OCI-LY1 (cell line): Measurements from ENCODE around the gene NPS.

Source experiments
- H2AFZ ChIP-seq: fragments of 200-600 bp; sonication (generic), shearing (Covaris generic); 2 replicates; pipeline ENCODE4 v1.6.0; 2014; ENCODE audit warnings: antibody characterized with exemption, mild to moderate bottlenecking, low read length
- H3F3A ChIP-seq: fragments of 200-600 bp; sonication (generic), shearing (Covaris generic); 2 replicates; pipeline ENCODE4 v1.6.0; 2014; ENCODE audit warnings: mild to moderate bottlenecking, antibody characterized with exemption, low read length, moderate library complexity; ENCODE audit not compliant: insufficient read depth
- H3K27ac ChIP-seq: fragments of 200-600 bp; sonication (generic); 2 replicates; pipeline ENCODE4 v1.5.1; 2014; ENCODE audit warnings: low read length, mixed run types, mild to moderate bottlenecking, low read depth; ENCODE audit not compliant: poor library complexity, severe bottlenecking
- H3K27me3 ChIP-seq: fragments of 200-600 bp; sonication (generic); 2 replicates; pipeline ENCODE4 v1.6.0; 2014; ENCODE audit warnings: antibody characterized with exemption, mild to moderate bottlenecking, low read length, moderate library complexity; ENCODE audit not compliant: insufficient read depth
- H3K36me3 ChIP-seq: fragments of 200-600 bp; sonication (generic); 2 replicates; pipeline ENCODE4 v1.6.1; 2014; ENCODE audit warnings: mild to moderate bottlenecking, antibody characterized with exemption, low read length, moderate library complexity, mixed read lengths; ENCODE audit not compliant: insufficient read depth
- H3K4me1 ChIP-seq: fragments of 200-600 bp; sonication (generic); 2 replicates; pipeline ENCODE4 v1.5.1; 2014; ENCODE audit warnings: mild to moderate bottlenecking, low read length, moderate library complexity; ENCODE audit not compliant: insufficient read depth, severe bottlenecking
- H3K4me2 ChIP-seq: fragments of 200-600 bp; sonication (generic), shearing (Covaris generic); 2 replicates; pipeline ENCODE4 v1.6.1; 2014; ENCODE audit warnings: low read length
- H3K4me3 ChIP-seq: fragments of 200-600 bp; sonication (generic); 2 replicates; pipeline ENCODE4 v1.5.1; 2014; ENCODE audit warnings: low read length, low read depth, mild to moderate bottlenecking, mixed read lengths; ENCODE audit not compliant: poor library complexity, severe bottlenecking
- H3K79me2 ChIP-seq: fragments of 200-600 bp; shearing (Covaris generic); 2 replicates; pipeline ENCODE4 v1.6.1; 2016; ENCODE audit warnings: mixed run types, low read length, mixed read lengths; ENCODE audit not compliant: insufficient read depth
- H3K9ac ChIP-seq: fragments of 200-600 bp; sonication (generic), shearing (Covaris generic); 2 replicates; pipeline ENCODE4 v1.6.1; 2014; ENCODE audit warnings: mild to moderate bottlenecking, low read length, mixed read lengths
- H3K9me2 ChIP-seq: fragments of 200-600 bp; sonication (generic), shearing (Covaris generic); 2 replicates; pipeline ENCODE4 v1.6.1; 2014; ENCODE audit warnings: low read depth, mild to moderate bottlenecking, low read length, mixed read lengths
- H3K9me3 ChIP-seq: fragments of 200-600 bp; shearing (Covaris generic); 2 replicates; pipeline ENCODE4 v1.6.1; 2014; ENCODE audit warnings: low read length, mixed read lengths
- H4K20me1 ChIP-seq: fragments of 200-600 bp; sonication (generic), shearing (Covaris generic); 2 replicates; pipeline ENCODE4 v1.6.0; 2016; ENCODE audit warnings: mild to moderate bottlenecking, low read length; ENCODE audit not compliant: insufficient read depth
- CTCF ChIP-seq: fragments of 200-600 bp; sonication (generic), shearing (Covaris generic); IDR thresholded peaks from 2 replicates; pipeline ENCODE4 v1.5.1; 2017; ENCODE audit warnings: mild to moderate bottlenecking, antibody characterized with exemption, low read length, moderate library complexity, mixed read lengths
- EZH2 ChIP-seq: fragments of 200-600 bp; sonication (generic), shearing (Covaris generic); IDR thresholded peaks from 2 replicates; pipeline ENCODE4 v1.8.0; 2017; ENCODE audit warnings: borderline replicate concordance, mixed run types, mild to moderate bottlenecking, antibody characterized with exemption, low read length, moderate library complexity, mixed read lengths

The NPS gene

GRCh38 chr10:127527320-127527719, 21.8 kb upstream of the NPS start:
- H3K27me3 ChIP-seq: no peaks in the 10 kb centered on the region
- no peaks in the 10 kb centered on the region for H3K9me3 ChIP-seq
- no peak overlapping the region for H3K9ac ChIP-seq
- no peaks in the 10 kb centered on the region for H4K20me1 ChIP-seq
- no peak overlapping the region for H2AFZ ChIP-seq
- H3K4me1 ChIP-seq: no peaks in the 10 kb centered on the region
- H3K9me2 ChIP-seq: no peaks in the 10 kb centered on the region
- H3K36me3 ChIP-seq: no peaks in the 10 kb centered on the region
- TF ChIP-seq EZH2 (no peak), CTCF (no peak)
- no peaks in the 10 kb centered on the region for H3K79me2 ChIP-seq
- H3K4me2 ChIP-seq: no peak overlapping the region
- no peak overlapping the region for H3K27ac ChIP-seq
- H3F3A ChIP-seq: no peaks in the 10 kb centered on the region
- no peak overlapping the region for H3K4me3 ChIP-seq

- Histone ChIP-seq H3K9me2 (no peaks in the 10 kb centered on the region), H3K4me1 (no peaks in the 10 kb centered on the region), H3K36me3 (no peaks in the 10 kb centered on the region), H4K20me1 (no peaks in the 10 kb centered on the region), H3K79me2 (no peaks in the 10 kb centered on the region), H3F3A (no peaks in the 10 kb centered on the region), H3K9me3 (no peaks in the 10 kb centered on the region), H3K4me2 (no peak overlapping the region), H2AFZ (no peak overlapping the region), H3K27me3 (no peaks in the 10 kb centered on the region), H3K27ac (no peak overlapping the region), H3K9ac (no peak overlapping the region), H3K4me3 (no peak overlapping the region)
- no peak for TF ChIP-seq CTCF
- no peak for TF ChIP-seq EZH2
Observed at GRCh38 chr10:127527891-127528290, 21.2 kb upstream of the NPS start.

- Histone ChIP-seq H2AFZ (no peak overlapping the region), H3K4me1 (no peaks in the 10 kb centered on the region), H3K27me3 (no peaks in the 10 kb centered on the region), H3K9me2 (no peaks in the 10 kb centered on the region), H3K9me3 (no peaks in the 10 kb centered on the region), H3K27ac (no peak overlapping the region), H3K36me3 (no peaks in the 10 kb centered on the region), H3K4me3 (no peak overlapping the region), H3F3A (no peaks in the 10 kb centered on the region), H4K20me1 (no peaks in the 10 kb centered on the region), H3K4me2 (no peak overlapping the region), H3K9ac (no peak overlapping the region), H3K79me2 (no peaks in the 10 kb centered on the region)
- no peak for TF ChIP-seq CTCF
- no peak for TF ChIP-seq EZH2
Observed at GRCh38 chr10:127532193-127532592, 16.9 kb upstream of the NPS start.
